PFSK-1 (cell line): ENCODE data around the gene RPS24.

Source experiments
- POLR2AphosphoS5 ChIP-seq: IDR thresholded peaks from 2 replicates; pipeline ENCODE4 v1.6.1; 2012; ENCODE audit warnings: low read depth, mild to moderate bottlenecking, control low read depth, low read length, moderate library complexity
- TAF1 ChIP-seq: IDR thresholded peaks from 2 replicates; pipeline ENCODE4 v1.6.1; 2012; ENCODE audit warnings: low read length, control low read depth, borderline replicate concordance; ENCODE audit not compliant: insufficient read depth
- TF ChIP-seq, protein P1 (sequence below), 2 experiments: IDR thresholded peaks; 2 replicates each; pipeline versions ENCODE4 v1.6.1 to v1.8.0; 2011 to 2012; ENCODE audit warnings: low read depth in 2 of 2, low read length in 2 of 2, control low read depth in 1 of 2, inconsistent platforms in 1 of 2, mild to moderate bottlenecking in 1 of 2, moderate library complexity in 1 of 2; ENCODE audit not compliant: insufficient read depth in 1 of 2

DNA sequence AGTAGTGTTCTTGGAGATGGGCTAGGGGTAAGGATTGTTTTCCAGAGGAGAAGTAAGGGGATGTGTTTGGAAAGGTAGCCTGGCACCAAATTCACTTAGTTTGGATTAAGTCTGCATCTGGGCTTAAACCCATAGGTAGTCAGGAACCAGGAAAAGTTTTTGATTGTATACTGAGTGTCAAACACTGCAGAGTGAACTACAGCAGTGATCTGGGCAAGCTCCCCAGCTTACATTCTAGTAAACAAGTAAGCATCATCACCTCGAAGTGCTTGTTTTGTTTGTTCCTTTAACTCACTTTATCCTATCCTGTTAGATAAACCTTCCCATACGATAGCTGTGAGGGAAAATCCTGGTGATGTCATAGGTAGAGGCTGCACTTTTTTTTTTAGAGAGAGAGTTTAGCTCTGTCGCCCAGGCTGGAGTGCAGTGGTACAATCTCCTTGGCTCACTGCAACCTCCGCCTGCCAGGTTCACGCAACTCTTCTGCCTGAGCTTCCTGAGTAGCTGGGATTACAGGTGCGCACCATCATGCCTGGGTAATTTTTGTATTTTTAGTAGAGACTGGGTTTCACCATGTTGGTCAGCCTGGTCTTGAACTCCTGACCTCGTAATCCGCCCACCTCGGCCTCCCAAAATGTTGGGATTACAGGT is 2.4 kb downstream of the RPS24 start:
- TF ChIP-seq POLR2AphosphoS5 (no peak), TAF1 (no peak)
- TF ChIP-seq, protein P1, sequence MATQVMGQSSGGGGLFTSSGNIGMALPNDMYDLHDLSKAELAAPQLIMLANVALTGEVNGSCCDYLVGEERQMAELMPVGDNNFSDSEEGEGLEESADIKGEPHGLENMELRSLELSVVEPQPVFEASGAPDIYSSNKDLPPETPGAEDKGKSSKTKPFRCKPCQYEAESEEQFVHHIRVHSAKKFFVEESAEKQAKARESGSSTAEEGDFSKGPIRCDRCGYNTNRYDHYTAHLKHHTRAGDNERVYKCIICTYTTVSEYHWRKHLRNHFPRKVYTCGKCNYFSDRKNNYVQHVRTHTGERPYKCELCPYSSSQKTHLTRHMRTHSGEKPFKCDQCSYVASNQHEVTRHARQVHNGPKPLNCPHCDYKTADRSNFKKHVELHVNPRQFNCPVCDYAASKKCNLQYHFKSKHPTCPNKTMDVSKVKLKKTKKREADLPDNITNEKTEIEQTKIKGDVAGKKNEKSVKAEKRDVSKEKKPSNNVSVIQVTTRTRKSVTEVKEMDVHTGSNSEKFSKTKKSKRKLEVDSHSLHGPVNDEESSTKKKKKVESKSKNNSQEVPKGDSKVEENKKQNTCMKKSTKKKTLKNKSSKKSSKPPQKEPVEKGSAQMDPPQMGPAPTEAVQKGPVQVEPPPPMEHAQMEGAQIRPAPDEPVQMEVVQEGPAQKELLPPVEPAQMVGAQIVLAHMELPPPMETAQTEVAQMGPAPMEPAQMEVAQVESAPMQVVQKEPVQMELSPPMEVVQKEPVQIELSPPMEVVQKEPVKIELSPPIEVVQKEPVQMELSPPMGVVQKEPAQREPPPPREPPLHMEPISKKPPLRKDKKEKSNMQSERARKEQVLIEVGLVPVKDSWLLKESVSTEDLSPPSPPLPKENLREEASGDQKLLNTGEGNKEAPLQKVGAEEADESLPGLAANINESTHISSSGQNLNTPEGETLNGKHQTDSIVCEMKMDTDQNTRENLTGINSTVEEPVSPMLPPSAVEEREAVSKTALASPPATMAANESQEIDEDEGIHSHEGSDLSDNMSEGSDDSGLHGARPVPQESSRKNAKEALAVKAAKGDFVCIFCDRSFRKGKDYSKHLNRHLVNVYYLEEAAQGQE (IDR thresholded peaks at IDR 0.05; ENCODE audit: insufficient read depth in 1 of 2, low read depth in 2 of 2, low read length in 2 of 2): no peak
